HG03060 (cell line): Measurements from ENCODE around the gene HHEX.
"Not testable (repeated sequence)": the region's sequence is repeated elsewhere in the genome, so short reads cannot be mapped to it uniquely, and the experiment has no call there.

Experiments
- ATAC-seq: cut with Tn5 transposase; IDR thresholded peaks from one replicate; pipeline ENCODE4 v1.9.1; 2021; ENCODE audit warnings: low read depth, moderate number of reproducible peaks; ENCODE audit not compliant: unreplicated experiment

HHEX gene

DNA sequence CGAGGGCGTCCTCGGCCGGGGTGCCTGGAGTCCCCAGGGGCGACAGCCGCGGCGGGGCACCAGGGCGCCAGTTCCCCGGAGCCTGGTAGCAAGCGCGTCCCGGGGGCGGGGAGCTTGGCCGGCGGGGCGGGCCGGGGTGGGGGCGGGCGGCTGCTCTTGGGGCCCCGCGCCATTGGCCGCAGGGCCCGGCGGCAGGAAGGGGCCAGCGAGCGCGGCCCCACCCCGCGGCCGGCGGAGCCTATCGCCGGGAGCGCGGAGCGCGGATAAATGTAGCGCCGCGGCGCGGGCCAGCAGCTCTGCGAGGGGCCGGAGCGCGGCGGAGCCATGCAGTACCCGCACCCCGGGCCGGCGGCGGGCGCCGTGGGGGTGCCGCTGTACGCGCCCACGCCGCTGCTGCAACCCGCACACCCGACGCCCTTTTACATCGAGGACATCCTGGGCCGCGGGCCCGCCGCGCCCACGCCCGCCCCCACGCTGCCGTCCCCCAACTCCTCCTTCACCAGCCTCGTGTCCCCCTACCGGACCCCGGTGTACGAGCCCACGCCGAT lies at the start of gene HHEX:
TSS of gene HHEX (plus strand) at position 293 of the 548 bp plus-strand sequence. CDS start at position 325, 32 bp downstream.
- no peak for ATAC-seq

DNA sequence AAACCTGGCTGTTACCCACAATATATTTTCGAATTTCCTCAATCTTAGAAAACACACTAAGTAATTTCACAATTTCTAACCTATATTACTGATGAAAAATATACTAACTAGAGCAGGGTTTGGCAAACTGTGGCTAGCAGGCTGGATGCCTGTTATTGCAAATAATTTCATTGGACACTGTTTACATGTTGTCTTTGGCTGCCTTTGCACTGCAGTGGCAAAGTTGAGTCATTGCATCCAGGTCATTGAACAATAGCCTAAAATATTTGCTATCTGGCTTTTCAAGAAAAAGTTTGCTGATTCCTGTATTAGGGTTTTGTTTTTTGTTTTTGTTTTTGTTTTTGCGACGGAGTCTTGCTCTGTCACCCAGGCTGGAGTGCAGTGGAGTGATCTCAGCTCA lies 49.6 kb upstream of the HHEX start:
- ATAC-seq = no peak

DNA sequence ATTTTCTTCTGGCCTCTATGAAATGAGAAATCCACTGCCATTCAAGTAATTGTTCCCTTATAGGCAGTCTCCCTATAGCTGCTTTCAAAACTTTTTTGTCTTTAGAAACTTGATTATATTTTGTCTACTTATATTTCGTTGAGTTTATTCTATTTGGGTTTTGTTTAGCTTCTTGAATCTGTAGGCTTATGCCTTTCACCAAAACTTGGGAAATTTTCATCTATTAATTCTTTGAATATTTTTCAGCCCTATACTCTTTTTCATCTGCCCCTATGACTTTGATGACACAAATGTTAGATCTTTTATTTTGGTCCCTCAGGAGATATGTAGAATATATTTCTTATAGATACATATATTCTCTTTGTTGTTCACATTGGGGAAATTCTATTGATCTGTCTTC lies 48.3 kb upstream of the HHEX start:
- ATAC-seq = no peak

DNA sequence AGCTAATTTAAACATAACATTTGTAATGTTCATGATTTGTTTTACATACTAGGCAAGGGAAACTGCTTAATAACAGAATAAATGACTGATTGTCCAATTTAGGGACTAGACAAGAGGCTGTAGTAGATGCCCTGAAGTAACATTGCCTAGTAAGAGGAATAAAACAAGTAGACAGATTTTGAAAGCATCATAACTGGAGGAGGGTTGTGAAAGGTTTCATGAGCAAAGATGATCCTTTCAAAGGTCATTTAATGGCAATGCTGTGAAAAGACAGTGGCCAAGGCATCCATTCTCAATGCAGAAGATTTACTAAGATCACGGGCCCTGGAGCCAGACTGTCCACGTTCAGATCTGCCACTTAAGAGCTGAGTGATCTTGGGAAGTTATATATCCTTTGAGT lies 44.8 kb upstream of the HHEX start:
- no peak for ATAC-seq

DNA sequence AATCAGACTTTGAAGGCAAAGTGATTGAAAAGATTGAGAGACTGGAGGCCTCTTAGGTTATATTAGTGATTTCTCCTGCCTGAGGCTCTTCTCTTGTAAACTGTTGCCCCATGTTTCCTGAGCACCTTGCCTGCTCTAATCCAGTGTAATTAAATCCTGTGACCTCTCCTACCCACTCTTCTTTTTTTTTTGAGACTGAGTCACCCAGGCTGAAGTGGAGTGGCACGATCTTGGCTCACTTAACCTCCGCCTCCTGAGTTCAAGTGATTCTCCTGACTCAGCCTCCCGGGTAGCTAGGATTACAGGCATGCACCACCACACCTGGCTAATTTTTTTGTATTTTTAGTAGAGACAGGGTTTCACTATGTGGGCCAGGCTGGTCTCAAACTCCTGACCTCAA lies 38.9 kb upstream of the HHEX start:
- ATAC-seq = not testable (repeated sequence)

DNA sequence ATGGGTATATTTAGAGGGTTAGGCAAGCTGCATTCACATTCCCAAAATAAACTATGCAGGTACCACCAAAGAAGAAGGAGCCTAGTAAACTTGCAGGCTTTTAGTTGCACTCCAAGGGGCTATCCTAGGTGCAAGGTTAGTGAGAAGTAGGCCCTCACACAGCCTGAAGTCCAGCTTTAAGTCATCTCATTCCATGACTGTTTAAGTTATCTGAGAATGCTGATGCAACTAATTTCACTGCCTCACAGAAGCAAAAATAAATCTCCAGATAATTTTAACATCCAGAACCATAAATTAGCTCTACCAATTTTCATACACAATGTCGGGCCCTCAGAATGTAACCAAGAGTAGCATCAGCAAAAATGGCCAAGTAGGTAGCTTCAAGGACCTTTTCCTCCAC lies 34.3 kb upstream of the HHEX start:
- ATAC-seq = no peak

DNA sequence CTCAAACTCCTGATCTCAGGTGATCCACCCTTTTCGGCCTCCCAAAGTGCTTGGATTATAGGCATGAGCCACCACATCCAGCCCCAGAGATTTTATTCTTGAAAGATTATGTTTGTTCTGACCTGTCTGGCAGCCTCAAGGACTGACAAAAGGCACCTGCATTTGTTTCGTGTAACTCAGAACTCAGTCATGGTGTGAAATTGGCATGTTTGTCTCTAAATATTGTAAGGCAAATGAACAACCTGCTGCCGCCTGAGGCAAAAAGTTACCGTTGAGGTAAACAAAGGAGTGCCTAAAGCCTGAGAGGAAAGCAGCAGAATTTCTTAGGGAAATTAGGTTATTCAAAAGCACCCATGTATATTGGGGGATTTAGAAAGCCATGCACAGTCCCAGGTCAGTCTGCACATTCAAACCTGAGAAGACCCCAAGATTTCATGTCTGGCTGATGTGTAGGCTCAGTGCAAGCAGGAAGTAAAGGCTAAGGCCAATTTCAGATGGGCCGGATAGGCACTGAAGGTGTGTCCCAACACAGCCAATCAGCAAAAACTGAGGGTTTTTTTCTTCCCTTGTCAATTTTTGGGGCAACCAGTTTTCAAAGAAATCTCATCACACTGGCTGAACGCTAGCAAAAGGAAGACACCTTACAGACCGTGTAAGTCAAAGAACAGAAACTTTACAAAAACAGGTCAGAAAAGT lies 33.3 kb upstream of the HHEX start:
- ATAC-seq = no peak

DNA sequence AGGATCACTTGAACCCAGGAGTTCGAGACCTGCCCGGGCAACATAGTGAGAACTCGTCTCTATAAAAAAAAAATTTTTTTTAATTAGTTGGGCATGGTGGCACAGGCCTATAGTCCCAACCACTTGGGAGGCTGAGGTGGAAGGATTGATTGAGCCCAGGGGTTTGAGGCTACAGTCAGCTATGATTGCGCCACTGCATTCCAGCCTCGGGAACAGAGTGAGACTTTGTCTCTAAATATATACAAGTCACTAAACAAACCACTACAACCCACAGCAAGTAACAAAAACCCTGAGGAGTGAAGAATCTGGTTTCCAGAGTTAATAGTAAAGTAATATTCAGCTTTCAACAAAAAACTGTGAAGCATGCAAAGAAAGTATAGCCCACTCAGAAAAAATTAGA lies 32.7 kb upstream of the HHEX start:
- no peak for ATAC-seq

DNA sequence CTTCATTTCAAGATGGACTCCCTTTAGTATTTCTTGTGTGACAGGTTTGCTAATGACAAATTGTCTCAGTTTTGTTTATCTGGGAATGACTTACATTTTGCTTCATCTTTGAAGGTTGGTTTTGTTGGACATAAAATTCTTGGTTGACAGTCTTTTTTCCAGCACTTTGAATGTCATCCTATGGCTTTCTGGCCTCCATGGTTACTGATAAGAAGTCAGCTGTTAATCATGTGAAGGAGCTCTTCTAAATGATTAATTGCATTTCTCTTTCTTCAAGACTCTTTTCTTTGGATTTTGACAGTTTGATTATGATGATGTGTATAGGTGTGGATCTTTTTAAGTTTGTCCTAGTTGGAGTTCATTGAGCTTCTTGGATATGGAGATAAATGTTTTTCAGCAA lies 26.9 kb upstream of the HHEX start:
- ATAC-seq = no peak

DNA sequence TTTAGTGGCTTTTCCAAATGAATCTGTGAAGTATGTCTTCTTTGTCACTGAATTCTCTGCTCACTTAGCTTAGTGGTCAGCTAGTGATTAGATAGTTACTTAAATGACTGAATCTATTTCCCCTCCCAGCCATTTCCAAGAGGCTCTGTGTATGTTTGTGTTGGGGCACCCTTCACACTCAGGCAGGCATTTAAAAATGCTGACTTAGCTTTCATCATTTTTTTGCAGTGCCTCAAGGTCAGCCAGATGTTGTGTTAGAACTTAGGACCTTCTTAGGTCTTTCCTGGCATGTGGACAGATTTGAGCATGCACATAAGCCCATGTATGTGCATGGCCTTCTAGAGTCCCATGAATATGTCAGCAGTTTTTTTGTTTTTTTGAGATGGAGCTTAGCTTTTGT lies 25.4 kb upstream of the HHEX start:
- no peak for ATAC-seq

DNA sequence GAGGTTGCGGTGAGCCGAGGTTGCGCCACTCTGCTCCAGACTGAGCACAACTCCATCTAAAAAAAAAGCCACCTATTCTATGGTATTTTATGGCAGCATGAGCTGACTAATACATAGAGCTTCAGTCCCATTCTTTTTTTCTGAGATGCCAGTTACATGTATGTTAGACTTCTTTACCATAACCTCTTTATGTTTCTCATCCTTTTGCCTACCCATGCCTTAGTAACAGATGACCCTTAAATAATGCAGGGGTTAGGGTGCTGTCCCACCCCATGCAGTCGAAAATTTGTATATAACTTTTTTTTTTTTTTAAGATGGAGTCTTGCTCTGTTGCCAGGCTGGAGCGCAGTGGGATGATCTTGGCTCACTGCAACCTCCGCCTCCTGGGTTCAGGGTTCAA lies 22.7 kb upstream of the HHEX start:
- ATAC-seq = no peak

DNA sequence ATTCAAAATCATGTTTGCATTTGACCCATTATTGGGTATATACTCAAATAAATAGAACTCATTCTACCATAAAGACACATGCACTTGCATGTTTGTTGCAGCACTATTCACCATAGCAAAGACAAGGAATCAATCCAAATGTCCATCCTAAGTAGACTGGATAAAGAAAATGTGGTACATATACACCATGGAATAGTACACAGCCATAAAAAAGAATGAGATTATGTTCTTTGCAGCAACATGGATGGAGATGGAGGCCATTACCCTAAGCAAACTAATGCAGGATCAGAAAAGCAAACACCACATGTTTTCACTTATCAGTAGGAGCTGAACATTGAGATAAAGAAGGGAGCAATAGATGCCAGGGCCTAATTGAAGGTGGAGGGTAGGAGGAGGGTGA lies 12.0 kb upstream of the HHEX start:
- no peak for ATAC-seq

DNA sequence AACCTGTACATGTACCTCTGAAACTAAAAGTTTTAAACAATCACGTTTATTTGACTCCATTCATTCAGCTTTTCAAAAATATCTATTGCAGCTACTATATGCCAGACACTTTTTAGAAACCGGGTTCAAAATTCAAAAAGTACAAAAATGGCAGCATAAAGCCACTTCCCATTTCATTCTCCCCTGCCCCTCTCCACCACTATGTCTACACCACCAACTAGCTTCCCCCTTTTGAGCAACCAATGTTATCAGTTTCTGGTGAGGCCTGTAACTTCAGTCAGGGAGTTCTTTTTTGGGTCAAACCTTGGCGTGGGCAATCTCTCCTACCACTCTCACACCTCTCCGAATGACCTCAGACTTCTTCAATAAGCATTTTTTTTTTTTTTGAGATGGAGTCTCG lies 11.5 kb upstream of the HHEX start:
- no peak for ATAC-seq

DNA sequence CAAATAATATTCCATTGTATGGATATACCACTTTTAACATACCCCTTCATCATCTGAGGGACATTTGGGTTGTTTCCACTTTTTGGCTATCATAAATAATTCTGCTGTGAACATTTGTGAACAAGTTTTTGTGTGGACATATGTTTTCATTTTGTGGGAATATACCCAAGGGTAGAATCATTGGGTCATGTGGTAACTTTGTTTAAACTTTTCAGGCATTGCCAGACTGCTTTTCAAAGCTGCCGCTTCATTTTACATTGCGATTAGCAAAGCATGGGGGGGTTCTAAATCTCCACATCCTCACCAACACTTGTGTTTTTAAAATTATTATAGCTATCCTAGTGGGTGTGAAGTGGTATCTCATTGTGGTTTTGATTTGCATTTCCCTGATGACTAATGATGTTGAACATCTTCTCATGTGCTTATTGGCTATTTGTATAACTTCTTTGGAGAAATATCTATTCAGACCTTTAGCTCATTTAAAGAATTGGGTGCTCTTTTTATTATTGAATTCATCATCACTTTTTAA lies 8.4 kb upstream of the HHEX start:
- ATAC-seq = no peak

DNA sequence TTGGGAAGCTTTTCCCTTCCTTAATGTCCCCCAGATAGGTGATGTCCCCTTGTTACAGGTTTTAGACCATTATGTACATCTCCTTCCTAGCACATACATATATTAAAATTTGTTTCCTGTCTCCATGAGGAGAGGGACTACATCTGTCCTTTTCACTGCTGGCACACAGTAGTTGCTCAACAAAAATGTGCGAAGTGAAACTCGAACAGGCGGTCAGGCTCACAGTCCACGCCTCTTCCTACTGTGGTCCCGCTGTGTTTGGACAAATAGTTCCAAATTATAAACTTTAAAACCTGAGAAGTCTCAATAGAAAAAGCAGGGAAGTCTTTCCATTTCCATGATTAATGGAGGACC lies 1.2 kb upstream of the HHEX start:
- no peak for ATAC-seq

DNA sequence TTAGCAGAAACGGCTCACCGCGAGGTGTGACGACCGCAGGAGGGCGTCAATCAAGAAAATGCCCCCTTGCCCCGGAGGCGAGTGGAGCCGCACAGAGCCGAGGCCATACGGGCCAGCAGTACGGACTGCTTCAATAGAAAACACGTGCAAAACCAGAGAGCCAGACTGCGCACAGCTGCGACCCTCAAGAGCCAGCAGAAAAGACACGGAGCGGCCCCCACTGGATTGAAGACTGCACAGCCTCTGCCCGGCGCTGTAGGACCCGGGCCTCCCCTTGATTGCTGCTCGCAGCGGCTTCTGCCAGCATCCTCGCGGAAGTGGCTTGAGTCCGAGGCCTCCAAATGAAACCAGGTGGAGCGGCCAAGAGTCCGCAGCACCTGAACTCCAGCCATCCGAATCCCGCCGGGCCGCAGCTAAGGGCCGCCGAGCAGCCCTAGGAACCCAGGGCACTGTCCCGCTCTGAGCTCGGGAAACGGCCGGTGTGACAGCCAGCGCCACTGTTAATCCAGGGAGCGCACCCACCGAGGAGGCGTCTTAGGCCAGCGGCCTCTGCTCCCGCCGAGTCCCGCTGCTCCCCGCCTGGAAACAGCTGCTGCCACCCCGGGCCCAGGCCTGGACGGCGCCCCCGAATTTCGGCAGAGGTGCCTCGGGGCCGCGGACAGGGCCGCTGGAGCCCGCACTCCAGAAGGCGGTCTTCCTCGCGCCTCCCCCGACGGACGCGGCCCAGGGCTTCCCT lies 660 bp upstream of the HHEX start:
- no peak for ATAC-seq

DNA sequence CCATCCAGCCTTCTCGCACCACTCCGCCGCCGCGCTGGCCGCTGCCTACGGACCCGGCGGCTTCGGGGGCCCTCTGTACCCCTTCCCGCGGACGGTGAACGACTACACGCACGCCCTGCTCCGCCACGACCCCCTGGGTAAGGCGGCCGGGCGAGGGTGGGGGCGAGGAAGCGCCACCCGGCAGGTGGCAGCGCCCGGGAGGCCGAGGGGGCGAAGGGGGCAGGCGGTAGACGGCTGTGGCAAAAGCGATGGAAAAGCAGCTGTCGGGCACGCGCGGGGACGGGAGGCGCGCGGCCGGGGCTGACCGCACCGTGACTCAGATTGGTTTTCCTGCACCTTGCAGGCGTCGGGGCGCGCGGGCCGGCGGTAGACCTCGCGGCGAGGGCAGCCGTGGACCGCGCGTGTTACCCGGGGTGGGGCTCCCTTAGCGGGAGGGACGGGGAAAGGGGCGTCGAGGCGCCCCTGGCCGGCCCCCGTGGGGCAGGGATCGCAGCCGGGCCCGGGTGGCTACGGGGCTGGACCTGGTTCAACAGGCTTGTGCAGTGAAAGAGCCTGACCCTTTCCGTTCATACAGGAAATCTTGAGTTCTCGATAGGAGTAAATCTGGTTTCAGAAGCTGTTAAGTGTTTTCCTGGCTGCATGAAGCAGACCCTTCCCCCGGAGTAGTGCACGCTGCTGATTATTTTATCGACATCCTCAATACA lies 608 bp downstream of the HHEX start:
- no peak for ATAC-seq

DNA sequence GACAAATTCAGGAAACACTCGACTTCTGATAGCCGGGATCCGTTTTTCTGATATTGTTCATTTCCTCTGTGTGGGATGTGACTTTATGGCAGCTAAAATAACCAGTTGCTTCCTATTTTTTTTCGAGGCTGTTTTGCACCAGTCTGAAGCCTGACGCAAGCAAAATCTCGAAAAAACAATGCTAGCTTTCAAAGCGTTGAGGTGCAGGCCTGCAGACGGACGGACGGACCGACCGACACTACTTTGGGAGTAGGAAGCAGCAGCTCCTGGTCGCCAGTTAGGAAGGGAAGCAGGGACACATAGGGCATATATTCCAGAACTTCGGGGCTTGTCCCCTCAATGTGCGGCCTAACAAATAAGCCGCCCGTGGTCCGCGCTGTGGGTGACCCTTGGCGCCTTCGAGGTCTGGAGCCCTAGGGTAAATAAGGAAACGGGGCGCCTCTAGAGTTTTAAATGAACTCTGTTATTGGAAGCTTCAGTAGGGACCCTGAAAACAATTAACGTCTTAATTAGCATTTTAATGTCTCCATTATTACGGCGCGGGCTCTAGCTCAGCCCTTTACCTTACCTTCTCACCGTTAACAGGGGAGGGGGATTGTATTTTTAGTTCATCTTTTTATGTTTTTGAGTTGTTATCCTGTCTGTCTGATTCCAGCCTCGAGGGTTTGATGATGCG lies 1.3 kb downstream of the HHEX start:
- ATAC-seq = no peak

DNA sequence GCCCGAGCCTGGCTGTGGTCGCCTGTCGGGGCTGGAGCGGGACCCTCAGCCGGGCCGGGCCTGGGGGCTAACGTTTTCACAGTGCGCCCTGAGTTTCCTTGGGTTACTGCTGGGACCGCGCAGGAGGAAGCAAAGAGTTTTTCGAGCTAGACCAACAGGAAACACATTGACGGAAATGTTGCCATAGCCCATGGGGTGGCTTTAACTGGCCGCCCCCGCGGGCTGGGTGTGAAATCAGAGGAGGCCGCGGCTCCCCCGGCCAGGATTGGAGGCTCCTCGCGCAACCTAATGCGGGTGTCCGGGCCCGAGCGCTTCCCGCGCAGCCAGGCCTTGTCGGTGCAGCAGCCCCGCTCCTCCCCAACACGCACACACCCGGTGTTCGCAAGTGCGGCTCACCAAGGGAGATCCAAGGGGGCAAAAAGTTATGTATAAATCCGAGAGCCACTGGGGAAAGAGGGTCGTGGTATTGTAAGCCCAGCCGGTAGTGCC lies 1.9 kb downstream of the HHEX start:
- ATAC-seq = no peak

DNA sequence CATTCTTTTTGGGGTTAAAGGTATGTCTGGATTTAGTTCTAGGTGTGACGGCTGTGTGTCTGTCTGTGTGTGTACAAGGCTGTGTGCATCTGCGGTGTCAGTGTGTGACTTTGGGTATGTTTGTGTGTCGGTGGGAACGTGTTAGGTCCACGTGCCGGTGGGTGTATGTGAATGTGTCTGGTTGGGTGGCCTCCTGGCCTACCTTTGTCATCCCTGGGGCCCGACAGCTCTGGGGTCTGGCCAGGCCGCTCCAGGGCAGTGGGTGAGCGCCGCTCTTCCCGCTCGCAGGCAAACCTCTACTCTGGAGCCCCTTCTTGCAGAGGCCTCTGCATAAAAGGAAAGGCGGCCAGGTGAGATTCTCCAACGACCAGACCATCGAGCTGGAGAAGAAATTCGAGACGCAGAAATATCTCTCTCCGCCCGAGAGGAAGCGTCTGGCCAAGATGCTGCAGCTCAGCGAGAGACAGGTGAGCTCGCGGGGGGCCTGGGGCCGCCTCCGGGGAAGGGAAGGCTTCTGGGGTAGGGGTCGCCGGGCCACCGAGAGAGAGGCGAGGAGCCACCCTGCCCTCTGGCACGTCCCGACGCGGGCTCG lies 2.4 kb downstream of the HHEX start:
- ATAC-seq = no peak
